IMR-90 (cell line): ENCODE measurements around the gene KRT74. TPM values are rescaled to one million over a fixed set of nuclear protein-coding genes. Genes with fewer than 3 reads are reported as not detected.

Experiments used
- ATAC-seq: fragments of 200-7000 bp; cut with Tn5 transposase; 2 replicates; pipeline ENCODE4 v1.9.1; 2020; ENCODE audit warnings: low read depth, mild to moderate bottlenecking, moderate library complexity
- BruUV-seq: library from RNA; stranded (reverse); fragments of 400-500 nt; replicated peaks from 2 replicates; lab custom pipeline; 2021; lab: Mats Ljungman, UMichigan
- CTCF ChIA-PET: fragments of 300-600 bp; formaldehyde crosslinking; extraction: SDS; loops from one replicate; lab custom pipeline; 2021; ENCODE audit warnings: antibody characterized with exemption; lab: Yijun Ruan, JAX
- POLR2A ChIA-PET: fragments of 300-600 bp; sonication (Branson Sonifier 250); formaldehyde crosslinking; loops from one replicate; lab custom pipeline; 2022; ENCODE audit warnings: antibody characterized with exemption; ENCODE audit not compliant: unreplicated experiment; lab: Charles Lee
- DNase-seq: peaks from one replicate; pipeline ENCODE4 v3.0.0; 2013
- H2AFZ ChIP-seq: replicated peaks from 2 replicates; pipeline ENCODE3; 2013; ENCODE audit warnings: low read length, mild to moderate bottlenecking; ENCODE audit not compliant: poor library complexity
- H2AK5ac ChIP-seq: 2 replicates; pipeline ENCODE4 v1.6.1; 2013; ENCODE audit warnings: low read depth, low read length, inconsistent platforms
- H2AK9ac ChIP-seq: replicated peaks from 2 replicates; pipeline ENCODE3; 2013; ENCODE audit warnings: mild to moderate bottlenecking, low read depth, low read length, moderate library complexity; ENCODE audit not compliant: poor library complexity
- H2BK120ac ChIP-seq: 2 replicates; pipeline ENCODE4 v1.6.1; 2013; ENCODE audit warnings: low read depth, low read length, inconsistent platforms
- H2BK15ac ChIP-seq: 3 replicates; pipeline ENCODE4 v1.6.1; 2013; ENCODE audit warnings: low read depth, low read length, inconsistent platforms
- H2BK20ac ChIP-seq: 2 replicates; pipeline ENCODE4 v1.6.1; 2013; ENCODE audit warnings: low read depth, mild to moderate bottlenecking, inconsistent platforms, low read length, moderate library complexity
- H2BK5ac ChIP-seq: 2 replicates; pipeline ENCODE4 v1.6.1; 2013; ENCODE audit warnings: mild to moderate bottlenecking, low read depth, low read length, inconsistent platforms; ENCODE audit not compliant: poor library complexity, severe bottlenecking
- H3K14ac ChIP-seq: replicated peaks from 2 replicates; pipeline ENCODE4 v1.6.1; 2013; ENCODE audit warnings: low read depth, low read length, inconsistent platforms
- H3K18ac ChIP-seq: 2 replicates; pipeline ENCODE4 v1.6.1; 2013; ENCODE audit warnings: low read depth, low read length, control low read depth
- H3K23ac ChIP-seq: 2 replicates; pipeline ENCODE4 v1.6.1; 2013; ENCODE audit warnings: low read depth, low read length, inconsistent platforms
- H3K27ac ChIP-seq: 2 replicates; pipeline ENCODE4 v1.5.1; 2013; ENCODE audit warnings: mild to moderate bottlenecking, control low read depth, low read length; ENCODE audit not compliant: insufficient read depth
- H3K27me3 ChIP-seq: 2 replicates; pipeline ENCODE4 v1.6.1; 2013; ENCODE audit warnings: low read length; ENCODE audit not compliant: control insufficient read depth, insufficient read depth
- H3K36me3 ChIP-seq: 2 replicates; pipeline ENCODE4 v1.6.1; 2013; ENCODE audit warnings: low read length, mixed read lengths; ENCODE audit not compliant: control insufficient read depth, insufficient read depth
- H3K4ac ChIP-seq: 2 replicates; pipeline ENCODE4 v1.6.1; 2013; ENCODE audit warnings: low read depth, low read length, inconsistent platforms
- H3K4me1 ChIP-seq: 2 replicates; pipeline ENCODE4 v1.6.1; 2013; ENCODE audit warnings: low read length, mixed read lengths; ENCODE audit not compliant: control insufficient read depth, insufficient read depth
- H3K4me2 ChIP-seq: 2 replicates; pipeline ENCODE4 v1.6.1; 2013; ENCODE audit warnings: low read depth, mild to moderate bottlenecking, control low read depth, low read length, moderate library complexity
- H3K4me3 ChIP-seq: 2 replicates; pipeline ENCODE4 v1.5.1; 2013; ENCODE audit warnings: low read depth, mild to moderate bottlenecking, control low read depth, low read length, moderate library complexity; ENCODE audit not compliant: insufficient read depth
- H3K56ac ChIP-seq: 2 replicates; pipeline ENCODE4 v1.6.1; 2013; ENCODE audit warnings: low read length, inconsistent platforms; ENCODE audit not compliant: insufficient read depth; ENCODE audit errors: extremely low read depth
- H3K79me1 ChIP-seq, 2 experiments: 2 replicates each; pipeline ENCODE4 v1.6.1; 2013; ENCODE audit warnings: low read length in 2 of 2, inconsistent platforms in 1 of 2, low read depth in 1 of 2
- H3K9ac ChIP-seq: 2 replicates; pipeline ENCODE4 v1.6.1; 2013; ENCODE audit warnings: low read depth, low read length, control low read depth
- H3K9me1 ChIP-seq: 2 replicates; pipeline ENCODE4 v1.6.1; 2013; ENCODE audit warnings: low read length, inconsistent platforms; ENCODE audit not compliant: insufficient read depth
- H3K9me3 ChIP-seq: 2 replicates; pipeline ENCODE4 v1.6.1; 2013; ENCODE audit warnings: low read length; ENCODE audit not compliant: control insufficient read depth, insufficient read depth
- H4K20me1 ChIP-seq: 2 replicates; pipeline ENCODE4 v1.6.1; 2013; ENCODE audit warnings: low read length, inconsistent platforms; ENCODE audit not compliant: insufficient read depth
- H4K5ac ChIP-seq: 2 replicates; pipeline ENCODE4 v1.6.1; 2013; ENCODE audit warnings: mild to moderate bottlenecking, low read depth, low read length, control low read depth
- H4K8ac ChIP-seq, 2 experiments: 2 replicates each; pipeline ENCODE4 v1.6.1; 2013; ENCODE audit warnings: low read depth in 2 of 2, low read length in 2 of 2, control low read depth in 1 of 2, inconsistent platforms in 1 of 2
- H4K91ac ChIP-seq: 2 replicates; pipeline ENCODE4 v1.6.1; 2013; ENCODE audit warnings: low read depth, low read length, inconsistent platforms; ENCODE audit not compliant: insufficient read depth
- BHLHE40 ChIP-seq: fragments of 150-350 bp; IDR thresholded peaks from 2 replicates; pipeline ENCODE4 v1.6.1; 2016; ENCODE audit warnings: mild to moderate bottlenecking, low read depth, low read length
- CEBPB ChIP-seq: IDR thresholded peaks from 2 replicates; pipeline ENCODE4 v1.6.1; 2012; ENCODE audit warnings: low read depth, low read length, improper control_type of control experiment
- CHD1 ChIP-seq: IDR thresholded peaks from 2 replicates; pipeline ENCODE4 v1.6.1; 2012; ENCODE audit warnings: low read depth, low read length, improper control_type of control experiment
- CTCF ChIP-seq: conservative IDR thresholded peaks from 2 replicates; pipeline ENCODE4 v1.5.1; 2012; ENCODE audit warnings: mild to moderate bottlenecking, low read depth, low read length, improper control_type of control experiment
- FOS ChIP-seq: fragments of 150-350 bp; IDR thresholded peaks from 2 replicates; pipeline ENCODE4 v1.6.1; 2016; ENCODE audit warnings: low read depth, low read length
- MAFK ChIP-seq: IDR thresholded peaks from 2 replicates; pipeline ENCODE4 v1.6.1; 2012; ENCODE audit warnings: low read depth, low read length, improper control_type of control experiment
- MAZ ChIP-seq: IDR thresholded peaks from 2 replicates; pipeline ENCODE4 v1.6.1; 2012; ENCODE audit warnings: low read depth, mild to moderate bottlenecking, low read length, improper control_type of control experiment, moderate library complexity, borderline replicate concordance
- MXI1 ChIP-seq: IDR thresholded peaks from 2 replicates; pipeline ENCODE4 v1.6.1; 2012; ENCODE audit warnings: low read depth, mild to moderate bottlenecking, low read length, moderate library complexity, borderline replicate concordance
- NFE2L2 ChIP-seq: fragments of 150-350 bp; IDR thresholded peaks from 2 replicates; pipeline ENCODE4 v1.6.1; 2016; ENCODE audit warnings: low read depth, mild to moderate bottlenecking, low read length
- POLR2A ChIP-seq: IDR thresholded peaks from 2 replicates; pipeline ENCODE4 v1.6.1; 2012; ENCODE audit warnings: mild to moderate bottlenecking, low read depth, low read length
- RAD21 ChIP-seq: IDR thresholded peaks from 2 replicates; pipeline ENCODE4 v1.6.1; 2012; ENCODE audit warnings: low read length, improper control_type of control experiment
- RCOR1 ChIP-seq: IDR thresholded peaks from 2 replicates; pipeline ENCODE4 v1.6.1; 2012; ENCODE audit warnings: mild to moderate bottlenecking, low read length, improper control_type of control experiment; ENCODE audit not compliant: insufficient replicate concordance
- RFX5 ChIP-seq: IDR thresholded peaks from 2 replicates; pipeline ENCODE4 v1.8.0; 2012; ENCODE audit warnings: low read depth, mild to moderate bottlenecking, low read length, moderate library complexity
- SMC3 ChIP-seq: fragments of 150-350 bp; IDR thresholded peaks from 2 replicates; pipeline ENCODE4 v1.6.1; 2016; ENCODE audit warnings: low read depth, mild to moderate bottlenecking, antibody characterized with exemption, low read length, moderate library complexity
- USF2 ChIP-seq: fragments of 150-350 bp; IDR thresholded peaks from 2 replicates; pipeline ENCODE4 v1.6.1; 2017; ENCODE audit warnings: mild to moderate bottlenecking, antibody characterized with exemption, low read length, low read depth
- WGBS, 2 experiments: methylation state at CpG; one replicate each; pipeline versions ENCODE4 v1.1.5 to v1.1.7; 2013; ENCODE audit warnings: missing lambda C conversion rate in 2 of 2; ENCODE audit not compliant: insufficient read length in 1 of 2; ENCODE audit errors: extremely low coverage in 2 of 2; 5-methylcytosine and 5-hydroxymethylcytosine counted together
- dilution Hi-C: fragments of 300-500 bp; cut with HindIII; formaldehyde crosslinking; loops from one replicate; pipeline ENCODE4 v1.14.3; 2018; ENCODE audit warnings: low sequenced_read_pairs; ENCODE audit not compliant: unreplicated experiment
- in situ Hi-C: fragments of 300-500 bp; cut with MboI; formaldehyde crosslinking; loops from 3 replicates; pipeline ENCODE4 v1.14.3; 2019; ENCODE audit warnings: low sequenced_read_pairs, inconsistent platforms, mixed read lengths
- intact Hi-C: fragments of 100-400 bp; cut with micrococcal nuclease; formaldehyde crosslinking; loops from 2 replicates; pipeline ENCODE4 v1.10.0; 2022
- polyA plus RNA-seq, 3 experiments: library from polyadenylated mRNA; depleted of rRNA; stranded (reverse); fragments of >200 nt; gene quantifications; 2 replicates each; pipeline ENCODE4 v1.2.3, GENCODE V29; 2012; ENCODE audit warnings: low replicate concordance in 1 of 3
- total RNA-seq: library from RNA; depleted of rRNA; stranded (reverse); fragments of >200 nt; gene quantifications from 2 replicates; pipeline ENCODE4 v1.2.3, GENCODE V29; 2012
- TF ChIP-seq, protein P1 (sequence below): fragments of 150-350 bp; IDR thresholded peaks from 2 replicates; pipeline ENCODE4 v1.6.1; 2016; ENCODE audit warnings: low read depth, mild to moderate bottlenecking, low read length, moderate library complexity, borderline replicate concordance

Gene KRT74
- total and polyA plus RNA-seq, 2 of the 4 experiments (the other 2 are of a cell fraction): not detected

DNA sequence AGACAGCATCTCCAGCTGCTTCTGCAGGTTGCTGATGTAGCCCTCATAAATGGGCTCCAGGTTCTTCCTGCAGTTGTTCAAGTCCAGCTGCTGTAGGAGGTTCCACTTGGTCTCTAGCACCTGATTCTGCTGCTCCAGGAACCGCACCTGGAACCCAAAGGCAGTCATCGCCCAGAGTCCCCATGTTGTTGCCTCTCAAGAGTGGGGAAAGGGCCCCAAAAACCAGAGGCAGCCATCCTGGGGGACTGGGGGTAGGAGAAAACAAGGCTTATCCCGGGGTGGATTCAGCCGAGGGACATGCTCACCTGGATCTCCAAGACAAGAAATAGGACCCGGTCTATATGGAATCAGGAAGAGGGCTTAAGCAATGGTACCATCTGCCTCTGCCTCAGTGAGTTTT lies 25.3 kb upstream of the KRT74 start:
- Histone ChIP-seq H4K8ac (no peak overlapping the region), H4K20me1 (no peaks in the 10 kb centered on the region), H2BK5ac (no peak overlapping the region), H3K14ac (no peak overlapping the region), H2BK20ac (no peak overlapping the region), H3K4me1 (no peaks in the 10 kb centered on the region), H2BK120ac (no peak overlapping the region), H3K4me2 (no peak overlapping the region), H3K79me1 (no peaks in the 10 kb centered on the region), H3K9me1 (no peaks in the 10 kb centered on the region), H3K27me3 (peaks cover 37% of the 10 kb centered on the region), H3K9me3 (no peaks in the 10 kb centered on the region), H3K4me3 (no peak overlapping the region), H3K23ac (no peak overlapping the region), H3K36me3 (no peaks in the 10 kb centered on the region), H4K5ac (no peak overlapping the region), H3K4ac (no peak overlapping the region), H2BK15ac (no peak overlapping the region), H3K56ac (no peak overlapping the region), H2AK9ac (no peak overlapping the region), H3K9ac (no peak overlapping the region), H3K27ac (no peak overlapping the region), H2AFZ (no peak overlapping the region), H2AK5ac (no peak overlapping the region), H4K91ac (no peak overlapping the region), H3K18ac (no peak overlapping the region)
- ATAC-seq (no peak), DNase-seq (no peak)
- dilution Hi-C loops: no loop called here
- TF ChIP-seq CEBPB (no peak), MAZ (no peak), RCOR1 (no peak), FOS (no peak), CTCF (no peak), NFE2L2 (no peak), MAFK (no peak), MXI1 (no peak), SMC3 (no peak), POLR2A (no peak), RAD21 (no peak), RFX5 (no peak), CHD1 (no peak), BHLHE40 (no peak), USF2 (no peak)
- TF ChIP-seq, protein P1, sequence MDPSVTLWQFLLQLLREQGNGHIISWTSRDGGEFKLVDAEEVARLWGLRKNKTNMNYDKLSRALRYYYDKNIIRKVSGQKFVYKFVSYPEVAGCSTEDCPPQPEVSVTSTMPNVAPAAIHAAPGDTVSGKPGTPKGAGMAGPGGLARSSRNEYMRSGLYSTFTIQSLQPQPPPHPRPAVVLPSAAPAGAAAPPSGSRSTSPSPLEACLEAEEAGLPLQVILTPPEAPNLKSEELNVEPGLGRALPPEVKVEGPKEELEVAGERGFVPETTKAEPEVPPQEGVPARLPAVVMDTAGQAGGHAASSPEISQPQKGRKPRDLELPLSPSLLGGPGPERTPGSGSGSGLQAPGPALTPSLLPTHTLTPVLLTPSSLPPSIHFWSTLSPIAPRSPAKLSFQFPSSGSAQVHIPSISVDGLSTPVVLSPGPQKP: no peak
- POLR2A ChIA-PET: no interaction called here
- WGBS, 2 experiments: 89% methylated on average over 1 of the region's 5 CpGs; no CpG with 5 or more reads in 1 of the 2 experiments
- in situ Hi-C loops: no loop called here
- intact Hi-C loops: no loop called here
- CTCF ChIA-PET: no interaction called here
- no TSS peak for BruUV-seq
